GM10248 (cell line): ENCODE results near the gene EPB41.
"Not testable (repeated sequence)": the region's sequence is repeated elsewhere in the genome, so short reads cannot be mapped to it uniquely, and the experiment has no call there.

ENCODE experiments used
- CTCF ChIA-PET: fragments of 300-600 bp; sonication (Branson Sonifier 250); formaldehyde crosslinking; extraction: SDS; loops from one replicate; lab custom pipeline; 2021; ENCODE audit warnings: antibody characterized with exemption; lab: Yijun Ruan, JAX
- POLR2A ChIA-PET: fragments of 350-650 bp; sonication (Branson Sonifier 250); formaldehyde crosslinking; extraction: SDS; loops from one replicate; lab custom pipeline; 2020; ENCODE audit warnings: antibody characterized with exemption; lab: Yijun Ruan, JAX
- DNase-seq: peaks from one replicate; pipeline ENCODE4 v3.0.0; 2012; ENCODE audit errors: extremely low spot score
- TF ChIP-seq, protein P1 (sequence below): IDR thresholded peaks from 2 replicates; pipeline ENCODE4 v1.5.1; 2012; ENCODE audit warnings: mild to moderate bottlenecking, low read depth; ENCODE audit errors: extremely low read depth, missing control alignments, control extremely low read depth

EPB41 gene

DNA sequence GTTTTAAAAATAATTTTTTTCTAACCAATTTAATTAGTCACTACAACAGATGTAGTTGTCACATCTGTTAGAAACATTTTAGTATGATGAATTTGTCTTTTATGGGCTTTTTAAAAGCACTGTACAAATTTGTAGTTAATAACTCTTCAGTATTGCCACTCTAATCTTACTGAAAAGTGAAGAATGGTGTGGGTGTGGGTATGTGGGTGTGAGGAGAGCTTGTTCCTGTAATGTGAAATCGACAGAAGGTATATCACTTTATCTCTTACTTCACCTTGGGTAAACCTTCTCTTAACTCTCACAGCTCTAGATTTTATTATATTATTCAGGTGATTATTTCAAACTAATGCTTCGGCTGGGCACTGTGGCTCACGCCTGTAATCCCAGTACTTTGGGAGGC lies 166.8 kb downstream of the EPB41 start:
- TF ChIP-seq, protein P1, sequence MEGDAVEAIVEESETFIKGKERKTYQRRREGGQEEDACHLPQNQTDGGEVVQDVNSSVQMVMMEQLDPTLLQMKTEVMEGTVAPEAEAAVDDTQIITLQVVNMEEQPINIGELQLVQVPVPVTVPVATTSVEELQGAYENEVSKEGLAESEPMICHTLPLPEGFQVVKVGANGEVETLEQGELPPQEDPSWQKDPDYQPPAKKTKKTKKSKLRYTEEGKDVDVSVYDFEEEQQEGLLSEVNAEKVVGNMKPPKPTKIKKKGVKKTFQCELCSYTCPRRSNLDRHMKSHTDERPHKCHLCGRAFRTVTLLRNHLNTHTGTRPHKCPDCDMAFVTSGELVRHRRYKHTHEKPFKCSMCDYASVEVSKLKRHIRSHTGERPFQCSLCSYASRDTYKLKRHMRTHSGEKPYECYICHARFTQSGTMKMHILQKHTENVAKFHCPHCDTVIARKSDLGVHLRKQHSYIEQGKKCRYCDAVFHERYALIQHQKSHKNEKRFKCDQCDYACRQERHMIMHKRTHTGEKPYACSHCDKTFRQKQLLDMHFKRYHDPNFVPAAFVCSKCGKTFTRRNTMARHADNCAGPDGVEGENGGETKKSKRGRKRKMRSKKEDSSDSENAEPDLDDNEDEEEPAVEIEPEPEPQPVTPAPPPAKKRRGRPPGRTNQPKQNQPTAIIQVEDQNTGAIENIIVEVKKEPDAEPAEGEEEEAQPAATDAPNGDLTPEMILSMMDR: no peak
- DNase-seq: no peak
- POLR2A ChIA-PET: no interaction called here
- CTCF ChIA-PET: interaction anchor here (1.2 to 2.0 kb wide), 3 partner anchors 11 to 101 kb away, joined by 3 to 4 read pairs (median 3); partner anchors contain the start of gene SRSF4

DNA sequence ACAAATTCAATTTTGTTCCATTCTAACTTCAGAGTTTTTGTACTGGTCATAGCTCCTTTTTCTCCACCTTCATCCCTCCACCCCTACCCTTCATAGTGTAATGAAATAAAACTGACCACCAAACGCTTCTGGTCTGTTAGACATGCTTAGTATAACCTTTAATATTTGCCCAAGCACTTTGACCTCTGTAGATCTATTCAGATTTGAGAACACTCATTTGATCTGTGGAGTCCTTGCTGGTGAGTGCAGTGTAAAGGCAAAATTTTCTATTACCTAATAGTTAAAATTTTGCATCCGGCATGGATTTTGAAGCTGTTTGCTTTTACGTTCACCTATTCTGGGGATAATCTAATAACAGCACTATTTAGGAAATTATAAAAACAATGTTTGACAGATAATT lies 168.2 kb downstream of the EPB41 start:
- CTCF ChIA-PET: interaction anchor here (1.4 to 2.0 kb wide), 2 partner anchors 12 to 99 kb away, joined by 3 to 4 read pairs; partner anchors contain the start of gene SRSF4
- TF ChIP-seq, protein P1: no peak
- POLR2A ChIA-PET: no interaction called here
- no peak for DNase-seq

DNA sequence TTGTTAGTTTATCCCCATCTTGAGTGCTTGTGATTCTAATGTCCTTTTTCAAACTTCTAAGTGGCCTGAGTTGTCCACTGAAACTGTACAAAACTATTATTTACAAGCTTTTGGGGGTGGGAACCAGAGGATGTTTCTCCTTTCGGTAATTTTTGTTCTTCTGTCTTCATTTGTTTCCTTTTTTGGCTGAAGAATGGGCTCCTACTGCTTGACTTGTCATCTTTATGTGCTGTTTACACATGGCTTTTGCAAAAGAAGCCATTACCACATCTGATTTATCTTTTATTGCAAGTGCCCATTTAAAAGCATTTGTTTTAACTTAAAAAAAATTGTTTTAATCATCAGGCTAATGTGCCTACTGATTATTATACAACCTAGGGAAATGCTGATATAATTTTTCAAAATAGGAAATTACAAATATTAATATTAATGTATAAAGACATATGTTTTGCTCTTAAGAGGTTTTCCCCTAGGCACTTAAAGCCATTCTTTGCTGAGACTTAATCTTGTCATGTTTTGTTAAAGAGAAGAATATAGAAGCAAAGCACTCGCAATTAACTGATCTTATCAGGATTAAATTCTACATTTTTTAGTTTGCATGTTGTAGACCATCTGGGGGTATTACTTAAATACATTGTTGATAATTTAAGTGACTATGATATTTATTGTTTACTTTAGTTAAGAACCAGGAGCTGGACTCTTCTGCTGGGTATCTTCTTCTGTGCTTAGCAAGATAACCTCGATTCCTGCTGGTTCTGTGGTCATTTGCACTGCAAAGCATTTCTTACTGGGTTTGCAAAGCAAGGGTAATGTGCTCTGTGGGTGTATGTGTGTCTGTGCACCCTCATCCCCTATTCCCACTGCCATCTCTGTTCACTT lies 169.2 kb downstream of the EPB41 start:
- no peak for DNase-seq
- ChIA-PET POLR2A (no interaction called here), CTCF (no interaction called here)
- TF ChIP-seq, protein P1: no peak

- ChIA-PET POLR2A (no interaction called here), CTCF (interaction anchor here (1.0 kb wide), 1 partner anchor 31 kb away, joined by 3 read pairs; no protein-coding TSS in a partner anchor)
- DNase-seq: no peak
- TF ChIP-seq, protein P1: no peak
Observed at GRCh38 chr1:29084196-29084521, 169.8 kb downstream of the EPB41 start.

DNA sequence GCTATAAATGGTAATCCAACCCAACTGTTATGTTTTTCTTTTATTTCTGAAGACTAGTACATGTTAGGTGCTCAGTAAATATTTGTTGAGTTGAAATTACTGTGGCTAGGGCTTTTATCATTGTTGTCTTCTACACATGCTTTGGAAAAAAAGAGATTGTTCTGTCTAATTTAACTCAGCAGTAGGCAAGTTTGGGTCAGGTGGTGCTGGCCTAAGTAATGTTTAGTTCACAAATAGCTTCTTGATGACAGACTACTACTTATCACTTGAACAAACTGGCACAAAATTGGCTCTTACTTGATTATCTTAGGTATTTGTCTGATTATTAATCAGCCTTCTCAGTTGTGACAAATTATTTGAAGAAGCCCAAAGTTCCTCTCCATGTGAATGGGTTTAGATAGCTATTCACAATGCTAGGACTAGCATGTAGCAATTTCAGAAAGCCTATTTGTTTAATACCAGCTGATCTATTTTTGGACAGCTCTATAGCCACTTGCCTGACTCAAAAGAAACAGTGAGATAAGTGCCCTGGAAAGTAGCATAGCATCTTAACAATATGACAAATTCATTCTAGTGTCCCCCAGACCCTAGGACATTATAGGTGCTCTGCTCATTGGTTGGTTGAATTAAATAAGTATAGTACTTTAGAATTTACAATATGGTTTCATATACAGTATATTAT lies 176.7 kb downstream of the EPB41 start:
- DNase-seq: no peak
- ChIA-PET POLR2A (no interaction called here), CTCF (interaction anchor here (1.5 kb wide), 1 partner anchor 22 kb away, joined by 3 read pairs; no protein-coding TSS in a partner anchor)
- TF ChIP-seq, protein P1: no peak

GRCh38 chr1:29092704-29093103 lies 178.3 kb downstream of the EPB41 start:
- DNase-seq, CTCF ChIA-PET, POLR2A ChIA-PET: not testable (repeated sequence)

DNA sequence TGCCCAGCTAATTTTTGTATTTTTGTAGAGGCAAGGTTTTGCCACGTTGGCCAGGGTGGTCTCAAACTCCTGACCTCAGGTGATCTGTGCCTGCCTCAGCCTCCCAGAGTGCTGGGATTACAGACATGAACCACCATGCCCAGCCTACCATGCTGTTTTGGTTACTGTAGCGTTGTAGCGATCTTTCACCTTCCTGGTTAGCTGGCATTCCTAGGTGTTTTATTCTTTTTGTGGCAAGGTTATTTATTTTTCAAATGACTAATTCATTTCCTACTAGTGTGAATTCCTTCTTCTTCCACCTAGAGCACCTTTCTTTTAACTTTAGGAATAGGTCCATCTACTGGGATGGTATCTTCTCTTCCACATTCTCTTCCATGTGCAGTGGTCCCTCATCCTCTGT lies 180.1 kb downstream of the EPB41 start:
- POLR2A ChIA-PET: no interaction called here
- TF ChIP-seq, protein P1: no peak
- CTCF ChIA-PET: no interaction called here
- no peak for DNase-seq
